22Rv1 (cell line): Measurements from ENCODE around the gene SPACDR.
"Not testable (repeated sequence)": the region's sequence is repeated elsewhere in the genome, so short reads cannot be mapped to it uniquely, and the experiment has no call there.

Source experiments
- CTCF ChIP-seq: fragments of 450-650 bp; IDR thresholded peaks from 2 replicates; pipeline ENCODE4 v1.5.1; 2017; ENCODE audit warnings: mild to moderate bottlenecking
- ZFX ChIP-seq: fragments of 450-650 bp; IDR thresholded peaks from 2 replicates; pipeline ENCODE4 v1.6.1; 2017; ENCODE audit warnings: antibody characterized with exemption, borderline replicate concordance

GRCh38 chr7:100439244-100439643, 24.8 kb downstream of the SPACDR start:
- not testable (repeated sequence) for TF ChIP-seq CTCF, ZFX
